Fibroblast of skin of abdomen (primary cell): Measurements from ENCODE around the gene ZNF622. TPM values are rescaled to one million over a fixed set of nuclear protein-coding genes. Genes with fewer than 3 reads are reported as not detected.

Experiments
- DNase-seq: peaks from one replicate; pipeline ENCODE4 v3.0.0-alpha.2; 2013
- polyA plus RNA-seq, 2 experiments: library from polyadenylated mRNA; unstranded; fragments of 120-200 nt; gene quantifications; one replicate each; pipeline ENCODE4 v1.2.1, GENCODE V29; 2013; ENCODE audit not compliant: insufficient read length in 2 of 2

Gene ZNF622, protein sequence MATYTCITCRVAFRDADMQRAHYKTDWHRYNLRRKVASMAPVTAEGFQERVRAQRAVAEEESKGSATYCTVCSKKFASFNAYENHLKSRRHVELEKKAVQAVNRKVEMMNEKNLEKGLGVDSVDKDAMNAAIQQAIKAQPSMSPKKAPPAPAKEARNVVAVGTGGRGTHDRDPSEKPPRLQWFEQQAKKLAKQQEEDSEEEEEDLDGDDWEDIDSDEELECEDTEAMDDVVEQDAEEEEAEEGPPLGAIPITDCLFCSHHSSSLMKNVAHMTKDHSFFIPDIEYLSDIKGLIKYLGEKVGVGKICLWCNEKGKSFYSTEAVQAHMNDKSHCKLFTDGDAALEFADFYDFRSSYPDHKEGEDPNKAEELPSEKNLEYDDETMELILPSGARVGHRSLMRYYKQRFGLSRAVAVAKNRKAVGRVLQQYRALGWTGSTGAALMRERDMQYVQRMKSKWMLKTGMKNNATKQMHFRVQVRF
- 22.4 TPM for polyA plus RNA-seq (2013, experiment 1 of 2; ENCODE audit: insufficient read length)
- 23.1 TPM for polyA plus RNA-seq (2013, experiment 2 of 2; ENCODE audit: insufficient read length)

DNA sequence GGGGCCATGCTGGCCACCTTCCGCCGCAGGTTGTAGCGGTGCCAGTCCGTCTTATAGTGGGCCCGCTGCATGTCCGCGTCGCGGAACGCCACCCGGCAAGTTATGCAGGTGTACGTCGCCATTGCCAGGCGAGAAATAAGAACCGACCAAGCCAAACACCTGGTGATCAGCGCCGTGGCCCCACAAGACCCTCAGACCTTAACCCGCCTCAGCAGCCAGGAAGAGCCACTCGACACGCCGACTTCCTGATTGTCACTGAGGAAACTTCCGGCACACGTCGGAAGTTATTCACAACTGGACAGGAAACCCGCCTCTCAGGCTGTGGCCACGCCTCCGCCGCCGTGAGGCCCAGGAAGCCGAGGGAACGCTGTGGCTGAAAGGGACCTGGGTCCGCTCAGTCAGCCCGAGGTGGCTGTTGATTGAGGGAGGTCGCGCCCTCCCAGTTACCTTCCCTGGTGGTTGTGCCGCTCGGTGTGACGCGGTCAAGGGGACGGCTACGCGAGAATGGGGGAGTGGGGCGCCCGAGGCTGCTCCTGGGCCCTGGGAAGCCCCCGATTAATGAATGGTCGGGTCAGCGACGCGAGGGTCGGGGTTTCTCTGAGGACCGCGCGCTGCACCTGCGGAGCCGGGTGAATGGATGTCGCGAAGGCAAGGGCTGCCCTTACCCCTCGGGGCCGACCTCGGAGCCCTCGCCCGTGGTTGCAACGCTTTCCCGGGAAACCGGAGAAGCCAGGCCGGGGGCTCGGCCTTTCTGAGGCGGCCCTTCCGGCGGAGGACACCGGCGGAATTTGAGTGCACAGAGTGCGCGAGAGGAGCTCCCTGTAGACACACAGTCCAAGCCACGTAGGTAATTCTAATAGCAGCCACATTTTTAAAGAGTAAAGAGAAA, at the start of gene ZNF622:
TSS of gene ZNF622 (minus strand) at position 257 of the 889 bp plus-strand sequence. CDS start at position 122, 135 bp downstream.
- DNase-seq: peak; percentile 88

DNA sequence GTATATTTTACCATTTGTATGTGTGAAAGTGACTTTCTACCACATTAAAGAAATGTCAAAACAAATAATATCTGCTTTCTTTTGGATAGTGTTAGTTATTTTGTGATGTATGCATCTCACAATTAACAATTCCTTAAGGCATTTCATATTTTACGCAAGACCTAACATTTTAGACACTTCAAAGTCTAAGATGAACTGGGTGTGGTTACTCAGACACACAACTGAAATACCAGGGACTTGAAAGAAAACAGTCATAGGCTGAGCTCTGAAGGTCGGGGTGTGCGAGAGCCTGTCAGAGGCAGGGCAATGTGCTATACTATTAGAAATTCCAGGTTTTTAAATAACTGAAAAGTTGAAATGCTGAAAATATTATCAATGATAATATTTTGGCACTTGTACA, 44.5 kb upstream of the ZNF622 start:
- no peak for DNase-seq

DNA sequence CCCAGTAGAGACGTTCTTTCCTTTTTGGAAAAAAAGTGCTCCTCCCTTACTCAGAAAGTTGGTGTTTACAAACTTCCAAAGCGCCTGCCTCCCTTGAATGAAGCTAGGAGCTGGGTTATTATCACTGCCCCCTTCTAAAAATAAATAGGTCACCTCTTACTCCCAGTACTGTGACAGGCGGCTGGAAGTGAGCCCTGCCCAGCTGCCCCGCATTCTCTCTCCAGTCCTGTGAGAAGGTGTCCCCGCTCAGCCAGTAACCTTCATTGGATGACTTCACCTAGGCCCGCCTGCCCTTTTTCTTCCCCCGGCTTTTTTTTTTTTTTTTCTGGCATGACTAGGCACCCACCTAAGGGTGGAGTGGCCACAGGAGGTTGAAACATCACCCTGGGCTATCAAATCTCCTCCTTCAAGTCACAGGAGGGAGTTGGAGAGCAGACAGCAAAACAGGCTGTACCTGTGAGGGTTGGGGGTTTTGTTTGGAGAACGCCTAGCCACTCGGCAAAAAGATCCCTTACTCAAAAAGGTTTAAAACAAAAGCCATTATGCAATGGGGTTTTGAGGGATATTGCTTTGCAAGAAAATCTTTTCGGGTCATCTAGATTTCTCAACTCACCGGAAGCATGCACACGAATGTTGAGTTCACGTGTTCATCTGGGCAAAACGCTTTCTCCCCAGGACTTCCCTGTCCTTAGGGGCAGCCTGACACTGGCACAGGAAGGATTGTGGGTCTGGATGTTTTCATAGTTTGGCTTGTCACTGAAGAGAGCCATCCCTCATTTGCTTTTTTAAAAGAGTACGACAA, 43.3 kb upstream of the ZNF622 start:
- DNase-seq: no peak

DNA sequence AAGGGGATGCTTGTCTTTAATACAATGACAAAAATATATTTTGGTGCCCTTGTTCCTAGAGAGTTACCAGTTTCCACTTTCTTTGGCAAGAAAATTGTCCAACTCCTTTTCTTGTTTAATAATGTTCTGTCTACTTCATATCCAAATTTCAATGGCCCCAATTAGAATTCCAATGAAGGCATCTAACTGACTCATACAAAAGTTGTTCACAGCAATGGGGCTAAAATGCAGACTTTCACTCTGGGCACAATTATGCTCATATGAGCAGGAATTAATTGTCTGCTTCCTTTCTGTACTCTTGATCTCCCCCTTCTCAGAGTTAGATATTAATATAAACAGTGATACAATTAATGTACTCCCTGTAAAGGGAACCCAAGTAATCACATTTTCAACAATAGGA, 42.1 kb upstream of the ZNF622 start:
- DNase-seq: peak; percentile 54

- no peak for DNase-seq
Observed at GRCh38 chr5:16505904-16506303, 40.3 kb upstream of the ZNF622 start.

- no peak for DNase-seq
Observed at GRCh38 chr5:16505140-16505891, 39.7 kb upstream of the ZNF622 start.

DNA sequence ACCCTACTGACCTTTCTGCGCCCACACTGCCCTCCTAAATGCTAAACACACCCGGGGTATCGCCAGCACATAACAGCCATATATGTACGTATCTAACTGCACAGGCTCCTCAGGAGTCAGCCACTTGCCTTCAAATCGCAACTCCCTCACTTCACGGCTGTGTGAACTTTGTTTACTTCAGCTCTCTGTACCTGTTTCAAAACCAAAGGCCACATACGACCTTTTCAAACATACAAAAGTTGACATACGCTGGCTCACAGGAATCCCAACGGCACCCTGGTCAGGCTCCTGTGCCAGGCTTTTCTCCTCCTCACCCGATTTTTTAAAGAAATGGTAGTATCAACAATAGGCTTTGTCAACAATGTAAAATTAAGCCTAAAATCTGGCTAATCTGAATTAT, 39.0 kb upstream of the ZNF622 start:
- DNase-seq: no peak

DNA sequence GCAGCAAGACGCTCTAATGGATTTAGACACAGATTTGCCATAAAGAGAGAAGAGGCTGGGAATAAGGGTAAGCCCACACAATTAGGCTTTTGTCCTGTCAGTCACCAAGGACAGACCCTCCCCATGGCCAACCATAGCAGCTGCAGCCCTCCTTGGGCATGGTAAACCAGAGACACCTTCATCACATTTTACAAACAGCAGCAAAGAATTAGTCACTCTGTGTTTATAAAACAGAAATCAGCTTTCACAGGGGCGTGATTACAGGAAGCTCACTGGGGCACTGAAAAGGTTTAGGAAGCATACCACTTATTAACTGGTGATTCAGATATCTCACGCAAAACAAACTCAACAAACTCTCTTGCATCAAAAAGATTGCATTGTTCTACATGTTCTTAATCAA, 37.3 kb upstream of the ZNF622 start:
- no peak for DNase-seq

- DNase-seq: no peak
Observed at GRCh38 chr5:16500024-16500423, 34.4 kb upstream of the ZNF622 start.

- DNase-seq: no peak
Observed at GRCh38 chr5:16497546-16497945, 31.9 kb upstream of the ZNF622 start.

DNA sequence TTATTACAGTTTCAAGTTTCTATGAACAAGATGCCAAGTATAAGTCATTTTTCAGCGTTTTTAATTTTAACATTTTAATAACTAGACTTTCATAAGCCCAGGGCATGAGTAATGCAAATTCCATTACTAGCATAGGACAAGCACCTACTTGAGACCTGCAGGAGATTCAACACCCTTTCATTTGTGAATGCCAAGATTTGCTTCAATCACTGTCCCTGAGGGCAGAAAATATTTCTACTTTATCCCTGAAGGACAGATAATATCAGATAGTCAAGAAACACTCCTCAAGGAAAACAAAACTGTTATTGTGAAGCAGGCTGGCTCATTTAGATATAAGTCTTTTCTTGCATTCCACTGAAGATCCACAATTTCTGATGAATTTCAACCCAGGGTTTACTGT, 27.7 kb upstream of the ZNF622 start:
- DNase-seq: no peak

DNA sequence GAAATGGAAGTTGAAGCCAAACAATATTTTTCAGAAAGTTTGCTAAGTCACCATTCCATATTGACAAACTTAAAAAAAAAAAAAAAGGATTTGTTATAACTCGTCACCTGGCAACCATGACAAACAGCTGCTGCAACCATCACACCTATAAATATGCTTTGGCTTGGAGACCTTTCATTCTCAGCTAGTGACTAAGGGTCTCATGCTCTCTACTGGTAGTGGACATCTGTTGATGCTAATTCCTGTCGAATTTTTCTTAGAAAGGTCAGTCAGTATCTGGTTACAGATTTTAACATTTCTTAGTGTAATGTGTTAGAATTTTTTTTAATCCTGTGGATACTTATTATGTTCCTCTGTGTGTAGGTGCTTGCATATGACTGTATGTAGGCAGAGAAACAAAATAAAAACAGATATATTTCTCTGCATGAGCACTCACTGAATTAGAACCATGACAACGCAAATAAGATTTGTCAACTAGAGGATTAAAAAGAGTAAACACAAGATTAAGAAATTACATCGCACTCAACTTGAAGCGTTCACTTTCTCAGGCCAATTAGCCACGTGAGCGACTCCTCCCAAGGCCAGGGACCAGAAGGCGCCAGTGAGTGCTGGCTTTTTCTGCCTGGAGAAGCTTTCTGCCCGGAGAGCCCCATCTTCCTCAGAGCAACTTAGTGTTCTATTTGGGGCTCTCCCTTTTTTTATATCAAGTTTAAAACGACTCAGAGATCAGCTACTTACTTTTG, 27.0 kb upstream of the ZNF622 start:
- peak; percentile 45 for DNase-seq

- no peak for DNase-seq
Observed at GRCh38 chr5:16490911-16491310, 25.3 kb upstream of the ZNF622 start.

DNA sequence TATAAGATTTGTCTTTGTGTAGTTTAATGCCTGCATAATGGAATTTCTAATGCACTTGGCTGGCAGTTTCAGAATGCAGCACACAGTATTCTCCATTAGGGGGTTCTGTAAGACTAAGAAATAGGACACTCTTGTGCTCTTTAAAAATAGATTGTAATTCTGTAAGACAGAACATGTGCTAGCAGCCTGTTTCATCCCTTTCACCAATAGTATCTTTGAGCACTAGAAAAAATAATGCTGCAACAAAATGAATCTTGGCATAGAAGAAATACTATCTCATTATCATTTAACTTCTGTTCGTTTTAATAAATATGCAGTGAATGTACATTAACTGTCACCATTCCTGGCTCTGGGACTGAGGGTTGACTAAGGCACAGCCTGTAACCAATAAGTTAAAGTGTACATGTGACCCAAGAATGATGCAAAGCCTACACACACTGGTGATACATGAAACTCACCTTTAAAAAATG, 23.8 kb upstream of the ZNF622 start:
- DNase-seq: peak; percentile 42

- DNase-seq: no peak
Observed at GRCh38 chr5:16487456-16487855, 21.9 kb upstream of the ZNF622 start.

DNA sequence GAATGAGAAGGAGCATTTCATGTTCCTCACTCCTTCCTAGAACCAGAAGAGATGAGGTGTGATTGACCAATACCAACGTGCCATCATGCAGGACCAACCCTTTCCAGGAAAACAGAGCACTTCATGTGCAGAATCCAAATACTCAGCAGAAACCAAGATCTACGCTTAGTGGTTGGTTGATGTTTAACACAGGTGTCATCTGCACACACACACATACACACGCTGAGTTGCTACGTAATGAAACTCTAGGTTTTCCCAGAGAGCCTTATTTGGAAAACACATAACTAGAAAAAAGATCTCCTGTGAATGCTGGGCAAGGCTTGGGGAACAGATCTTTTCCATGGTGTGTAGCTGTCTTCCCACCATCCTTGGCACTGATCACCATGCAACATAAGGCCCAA, 21.1 kb upstream of the ZNF622 start:
- DNase-seq: no peak

- DNase-seq: no peak
Observed at GRCh38 chr5:16485656-16486055, 20.1 kb upstream of the ZNF622 start.

- DNase-seq: no peak
Observed at GRCh38 chr5:16484081-16484480, 18.5 kb upstream of the ZNF622 start.

GRCh38 chr5:16483361-16483760, 17.8 kb upstream of the ZNF622 start:
- DNase-seq: no peak

- DNase-seq: no peak
Observed at GRCh38 chr5:16482891-16483290, 17.3 kb upstream of the ZNF622 start.
